HepG2 (cell line): ENCODE data around the gene ANO9. TPM values are rescaled to one million over a fixed set of nuclear protein-coding genes. Genes with fewer than 3 reads are reported as not detected.

Experiments used
- CBX1 ChIP-seq: IDR thresholded peaks from one replicate; pipeline ENCODE4 v1.6.1; 2016; ENCODE audit warnings: antibody characterized with exemption, low read depth
- DPF2 ChIP-seq: sonication (generic); formaldehyde crosslinking; IDR thresholded peaks from 2 replicates; pipeline ENCODE4 v1.4.0; 2020; ENCODE audit warnings: mild to moderate bottlenecking, low read depth, missing genetic modification reagents, borderline replicate concordance
- ETV6 ChIP-seq: sonication (generic); formaldehyde crosslinking; conservative IDR thresholded peaks from 2 replicates; pipeline ENCODE4 v1.4.0; 2020; ENCODE audit warnings: missing genetic modification reagents
- NR2C2 ChIP-seq: sonication (generic); formaldehyde crosslinking; IDR thresholded peaks from 2 replicates; pipeline ENCODE4 v1.4.0; 2020; ENCODE audit warnings: missing genetic modification reagents, mild to moderate bottlenecking, moderate library complexity, borderline replicate concordance
- RFX5 ChIP-seq: IDR thresholded peaks from 2 replicates; pipeline ENCODE4 v1.6.1; 2011; ENCODE audit warnings: low read depth, low read length, improper control_type of control experiment
- ZNF850 ChIP-seq: sonication (generic); formaldehyde crosslinking; conservative IDR thresholded peaks from 2 replicates; pipeline ENCODE4 v1.9.0; 2021; ENCODE audit warnings: mild to moderate bottlenecking, missing genetic modification reagents
- polyA plus RNA-seq, 8 experiments: library from polyadenylated mRNA; depleted of rRNA in 3 of 8; stranded (reverse) in 7 of 8; unstranded in 1 of 8; fragments of >200 nt; fragmentation: Illumina TruSeq in 4 of 8; extraction: Trizol in 4 of 8; gene quantifications; 2 replicates each; pipeline versions ENCODE4 v1.2.1 to v1.2.3, GENCODE V29; 2011 to 2016; ENCODE audit warnings: low read depth in 4 of 8, missing spikeins in 1 of 8, mixed read lengths in 1 of 8; ENCODE audit not compliant: insufficient read depth in 1 of 8
- total RNA-seq, 5 experiments: library from RNA; depleted of rRNA; stranded (reverse); fragments of >200 nt; fragmentation: Illumina TruSeq; extraction: Trizol; gene quantifications; 2 replicates each; pipeline ENCODE4 v1.2.3, GENCODE V29; 2016; ENCODE audit warnings: low read depth in 1 of 5
- TF ChIP-seq, protein P1 (sequence below): sonication (generic); formaldehyde crosslinking; IDR thresholded peaks from 2 replicates; pipeline ENCODE4 v1.4.0; 2020; ENCODE audit warnings: missing genetic modification reagents
- TF ChIP-seq, protein P2 (sequence below): sonication (generic); formaldehyde crosslinking; IDR thresholded peaks from 2 replicates; pipeline ENCODE4 v1.4.0; 2020; ENCODE audit warnings: missing genetic modification reagents
- TF ChIP-seq, protein P3 (sequence below), 2 experiments: sonication (generic) in 1 of 2; formaldehyde crosslinking in 1 of 2; IDR thresholded peaks; 2 replicates each; pipeline versions ENCODE4 v1.4.0 to v1.6.1; 2016 to 2020; ENCODE audit warnings: borderline replicate concordance in 1 of 2, low read depth in 1 of 2, mild to moderate bottlenecking in 1 of 2, missing genetic modification reagents in 1 of 2
- TF ChIP-seq, protein P4 (sequence below): sonication (generic); formaldehyde crosslinking; IDR thresholded peaks from 2 replicates; pipeline ENCODE4 v1.4.0; 2020; ENCODE audit warnings: mild to moderate bottlenecking, missing genetic modification reagents
- TF ChIP-seq, protein P5 (sequence below): sonication (generic); formaldehyde crosslinking; IDR thresholded peaks from 2 replicates; pipeline ENCODE4 v1.5.1; 2020; ENCODE audit warnings: mild to moderate bottlenecking, missing genetic modification reagents, borderline replicate concordance
- TF ChIP-seq, protein P6 (sequence below): sonication (generic); formaldehyde crosslinking; IDR thresholded peaks from 2 replicates; pipeline ENCODE4 v1.4.0; 2020; ENCODE audit warnings: missing genetic modification reagents, borderline replicate concordance

The ANO9 gene
- total and polyA plus RNA-seq, 2 of the 13 experiments (the other 11 are each of a cell fraction or from before 2014, with no cell fraction given) = 8.9 to 14.3 TPM

DNA sequence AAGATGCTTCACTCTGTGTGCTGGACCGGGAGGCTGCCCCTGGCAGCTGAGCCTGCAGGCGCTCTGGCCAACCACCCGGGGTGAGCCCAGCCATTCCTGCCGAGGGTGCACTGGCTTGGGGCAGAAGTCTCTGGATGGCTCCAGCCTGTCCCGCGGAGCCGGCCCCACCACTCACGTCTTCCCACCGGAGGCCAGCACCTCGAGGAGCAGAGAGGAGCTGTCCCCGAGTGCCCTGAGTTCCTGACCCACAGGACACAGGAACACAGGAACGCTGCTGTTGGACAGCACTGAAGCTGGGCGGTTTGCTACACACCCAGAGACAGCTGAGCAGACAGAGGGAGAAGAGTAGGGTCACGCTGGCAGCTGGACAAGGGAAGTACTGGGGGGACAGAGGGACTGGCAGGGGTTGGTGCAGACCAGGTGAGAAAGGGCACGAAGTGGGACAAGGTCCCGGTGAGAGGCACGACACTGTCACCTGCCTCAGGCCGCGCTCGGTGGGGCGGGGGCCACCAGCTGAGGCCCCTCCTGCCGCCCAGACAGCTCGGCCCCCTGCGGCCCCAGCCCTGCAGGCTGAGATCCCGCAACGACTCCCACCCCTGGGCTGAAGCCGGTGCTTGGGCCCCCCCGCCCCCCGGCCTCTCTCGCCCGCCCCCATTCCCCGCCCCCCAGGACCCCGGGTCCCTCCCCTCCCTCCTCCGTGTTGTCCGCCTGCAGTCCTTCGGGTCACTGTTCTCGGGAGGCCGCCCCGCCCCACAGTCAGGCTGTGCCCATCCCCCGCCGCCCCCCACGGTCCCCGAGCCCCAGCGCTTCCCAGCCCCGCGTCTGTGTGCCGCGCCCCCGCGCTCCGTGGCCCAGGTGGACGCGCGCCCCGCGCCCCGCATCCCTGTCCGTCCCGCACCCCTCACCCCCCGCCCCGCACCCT is 73.1 kb downstream of the ANO9 start (continued):
- TF ChIP-seq DPF2 (CRISPR knock-in tag) (no peak), ETV6 (no peak), ZNF850 (CRISPR knock-in tag) (no peak), CBX1 (no peak), NR2C2 (no peak), RFX5 (no peak)
- TF ChIP-seq, protein P1, sequence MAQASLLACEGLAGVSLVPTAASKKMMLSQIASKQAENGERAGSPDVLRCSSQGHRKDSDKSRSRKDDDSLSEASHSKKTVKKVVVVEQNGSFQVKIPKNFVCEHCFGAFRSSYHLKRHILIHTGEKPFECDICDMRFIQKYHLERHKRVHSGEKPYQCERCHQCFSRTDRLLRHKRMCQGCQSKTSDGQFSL (CRISPR knock-in tag) = no peak
- TF ChIP-seq, protein P2, sequence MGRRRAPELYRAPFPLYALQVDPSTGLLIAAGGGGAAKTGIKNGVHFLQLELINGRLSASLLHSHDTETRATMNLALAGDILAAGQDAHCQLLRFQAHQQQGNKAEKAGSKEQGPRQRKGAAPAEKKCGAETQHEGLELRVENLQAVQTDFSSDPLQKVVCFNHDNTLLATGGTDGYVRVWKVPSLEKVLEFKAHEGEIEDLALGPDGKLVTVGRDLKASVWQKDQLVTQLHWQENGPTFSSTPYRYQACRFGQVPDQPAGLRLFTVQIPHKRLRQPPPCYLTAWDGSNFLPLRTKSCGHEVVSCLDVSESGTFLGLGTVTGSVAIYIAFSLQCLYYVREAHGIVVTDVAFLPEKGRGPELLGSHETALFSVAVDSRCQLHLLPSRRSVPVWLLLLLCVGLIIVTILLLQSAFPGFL (CRISPR knock-in tag) = no peak
- TF ChIP-seq, protein P3, sequence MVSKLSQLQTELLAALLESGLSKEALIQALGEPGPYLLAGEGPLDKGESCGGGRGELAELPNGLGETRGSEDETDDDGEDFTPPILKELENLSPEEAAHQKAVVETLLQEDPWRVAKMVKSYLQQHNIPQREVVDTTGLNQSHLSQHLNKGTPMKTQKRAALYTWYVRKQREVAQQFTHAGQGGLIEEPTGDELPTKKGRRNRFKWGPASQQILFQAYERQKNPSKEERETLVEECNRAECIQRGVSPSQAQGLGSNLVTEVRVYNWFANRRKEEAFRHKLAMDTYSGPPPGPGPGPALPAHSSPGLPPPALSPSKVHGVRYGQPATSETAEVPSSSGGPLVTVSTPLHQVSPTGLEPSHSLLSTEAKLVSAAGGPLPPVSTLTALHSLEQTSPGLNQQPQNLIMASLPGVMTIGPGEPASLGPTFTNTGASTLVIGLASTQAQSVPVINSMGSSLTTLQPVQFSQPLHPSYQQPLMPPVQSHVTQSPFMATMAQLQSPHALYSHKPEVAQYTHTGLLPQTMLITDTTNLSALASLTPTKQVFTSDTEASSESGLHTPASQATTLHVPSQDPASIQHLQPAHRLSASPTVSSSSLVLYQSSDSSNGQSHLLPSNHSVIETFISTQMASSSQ (IDR thresholded peaks at IDR 0.05; ENCODE audit: low read depth) = no peak
- TF ChIP-seq, protein P3 (CRISPR knock-in tag; IDR thresholded peaks at IDR 0.05; ENCODE audit: borderline replicate concordance) = no peak
- TF ChIP-seq, protein P4, sequence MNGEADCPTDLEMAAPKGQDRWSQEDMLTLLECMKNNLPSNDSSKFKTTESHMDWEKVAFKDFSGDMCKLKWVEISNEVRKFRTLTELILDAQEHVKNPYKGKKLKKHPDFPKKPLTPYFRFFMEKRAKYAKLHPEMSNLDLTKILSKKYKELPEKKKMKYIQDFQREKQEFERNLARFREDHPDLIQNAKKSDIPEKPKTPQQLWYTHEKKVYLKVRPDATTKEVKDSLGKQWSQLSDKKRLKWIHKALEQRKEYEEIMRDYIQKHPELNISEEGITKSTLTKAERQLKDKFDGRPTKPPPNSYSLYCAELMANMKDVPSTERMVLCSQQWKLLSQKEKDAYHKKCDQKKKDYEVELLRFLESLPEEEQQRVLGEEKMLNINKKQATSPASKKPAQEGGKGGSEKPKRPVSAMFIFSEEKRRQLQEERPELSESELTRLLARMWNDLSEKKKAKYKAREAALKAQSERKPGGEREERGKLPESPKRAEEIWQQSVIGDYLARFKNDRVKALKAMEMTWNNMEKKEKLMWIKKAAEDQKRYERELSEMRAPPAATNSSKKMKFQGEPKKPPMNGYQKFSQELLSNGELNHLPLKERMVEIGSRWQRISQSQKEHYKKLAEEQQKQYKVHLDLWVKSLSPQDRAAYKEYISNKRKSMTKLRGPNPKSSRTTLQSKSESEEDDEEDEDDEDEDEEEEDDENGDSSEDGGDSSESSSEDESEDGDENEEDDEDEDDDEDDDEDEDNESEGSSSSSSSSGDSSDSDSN = peak; percentile 64
- TF ChIP-seq, protein P5, sequence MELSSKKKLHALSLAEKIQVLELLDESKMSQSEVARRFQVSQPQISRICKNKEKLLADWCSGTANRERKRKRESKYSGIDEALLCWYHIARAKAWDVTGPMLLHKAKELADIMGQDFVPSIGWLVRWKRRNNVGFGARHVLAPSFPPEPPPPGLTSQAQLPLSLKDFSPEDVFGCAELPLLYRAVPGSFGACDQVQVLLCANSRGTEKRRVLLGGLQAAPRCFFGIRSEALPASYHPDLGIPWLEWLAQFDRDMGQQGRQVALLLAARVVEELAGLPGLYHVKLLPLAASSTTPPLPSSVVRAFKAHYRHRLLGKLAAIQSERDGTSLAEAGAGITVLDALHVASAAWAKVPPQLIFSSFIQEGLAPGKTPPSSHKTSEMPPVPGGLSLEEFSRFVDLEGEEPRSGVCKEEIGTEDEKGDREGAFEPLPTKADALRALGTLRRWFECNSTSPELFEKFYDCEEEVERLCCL = no peak
- TF ChIP-seq, protein P6, sequence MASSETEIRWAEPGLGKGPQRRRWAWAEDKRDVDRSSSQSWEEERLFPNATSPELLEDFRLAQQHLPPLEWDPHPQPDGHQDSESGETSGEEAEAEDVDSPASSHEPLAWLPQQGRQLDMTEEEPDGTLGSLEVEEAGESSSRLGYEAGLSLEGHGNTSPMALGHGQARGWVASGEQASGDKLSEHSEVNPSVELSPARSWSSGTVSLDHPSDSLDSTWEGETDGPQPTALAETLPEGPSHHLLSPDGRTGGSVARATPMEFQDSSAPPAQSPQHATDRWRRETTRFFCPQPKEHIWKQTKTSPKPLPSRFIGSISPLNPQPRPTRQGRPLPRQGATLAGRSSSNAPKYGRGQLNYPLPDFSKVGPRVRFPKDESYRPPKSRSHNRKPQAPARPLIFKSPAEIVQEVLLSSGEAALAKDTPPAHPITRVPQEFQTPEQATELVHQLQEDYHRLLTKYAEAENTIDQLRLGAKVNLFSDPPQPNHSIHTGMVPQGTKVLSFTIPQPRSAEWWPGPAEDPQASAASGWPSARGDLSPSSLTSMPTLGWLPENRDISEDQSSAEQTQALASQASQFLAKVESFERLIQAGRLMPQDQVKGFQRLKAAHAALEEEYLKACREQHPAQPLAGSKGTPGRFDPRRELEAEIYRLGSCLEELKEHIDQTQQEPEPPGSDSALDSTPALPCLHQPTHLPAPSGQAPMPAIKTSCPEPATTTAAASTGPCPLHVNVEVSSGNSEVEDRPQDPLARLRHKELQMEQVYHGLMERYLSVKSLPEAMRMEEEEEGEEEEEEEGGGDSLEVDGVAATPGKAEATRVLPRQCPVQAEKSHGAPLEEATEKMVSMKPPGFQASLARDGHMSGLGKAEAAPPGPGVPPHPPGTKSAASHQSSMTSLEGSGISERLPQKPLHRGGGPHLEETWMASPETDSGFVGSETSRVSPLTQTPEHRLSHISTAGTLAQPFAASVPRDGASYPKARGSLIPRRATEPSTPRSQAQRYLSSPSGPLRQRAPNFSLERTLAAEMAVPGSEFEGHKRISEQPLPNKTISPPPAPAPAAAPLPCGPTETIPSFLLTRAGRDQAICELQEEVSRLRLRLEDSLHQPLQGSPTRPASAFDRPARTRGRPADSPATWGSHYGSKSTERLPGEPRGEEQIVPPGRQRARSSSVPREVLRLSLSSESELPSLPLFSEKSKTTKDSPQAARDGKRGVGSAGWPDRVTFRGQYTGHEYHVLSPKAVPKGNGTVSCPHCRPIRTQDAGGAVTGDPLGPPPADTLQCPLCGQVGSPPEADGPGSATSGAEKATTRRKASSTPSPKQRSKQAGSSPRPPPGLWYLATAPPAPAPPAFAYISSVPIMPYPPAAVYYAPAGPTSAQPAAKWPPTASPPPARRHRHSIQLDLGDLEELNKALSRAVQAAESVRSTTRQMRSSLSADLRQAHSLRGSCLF = no peak
